ENCODE measurements around the gene PRC1.

The PRC1 gene

DNA sequence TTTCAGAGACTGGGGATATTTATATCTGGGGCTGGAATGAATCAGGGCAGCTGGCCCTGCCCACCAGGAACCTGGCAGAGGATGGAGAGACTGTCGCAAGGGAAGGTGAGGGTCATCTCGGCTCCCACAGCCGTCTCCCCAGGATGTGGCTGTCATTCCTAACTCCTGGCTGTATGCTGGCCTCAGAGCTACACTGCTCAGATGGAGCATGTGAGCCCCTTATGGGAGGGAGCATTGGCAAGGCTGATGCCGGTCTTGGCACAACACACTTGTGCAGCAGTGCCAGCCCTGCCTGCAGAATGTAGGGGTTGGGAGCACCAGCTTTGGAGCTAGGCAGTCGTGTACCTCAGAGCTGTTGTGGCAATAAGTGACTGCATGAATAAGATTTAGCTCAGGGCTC lies 34.4 kb downstream of the PRC1 start:
- TF ChIP-seq, protein P1, sequence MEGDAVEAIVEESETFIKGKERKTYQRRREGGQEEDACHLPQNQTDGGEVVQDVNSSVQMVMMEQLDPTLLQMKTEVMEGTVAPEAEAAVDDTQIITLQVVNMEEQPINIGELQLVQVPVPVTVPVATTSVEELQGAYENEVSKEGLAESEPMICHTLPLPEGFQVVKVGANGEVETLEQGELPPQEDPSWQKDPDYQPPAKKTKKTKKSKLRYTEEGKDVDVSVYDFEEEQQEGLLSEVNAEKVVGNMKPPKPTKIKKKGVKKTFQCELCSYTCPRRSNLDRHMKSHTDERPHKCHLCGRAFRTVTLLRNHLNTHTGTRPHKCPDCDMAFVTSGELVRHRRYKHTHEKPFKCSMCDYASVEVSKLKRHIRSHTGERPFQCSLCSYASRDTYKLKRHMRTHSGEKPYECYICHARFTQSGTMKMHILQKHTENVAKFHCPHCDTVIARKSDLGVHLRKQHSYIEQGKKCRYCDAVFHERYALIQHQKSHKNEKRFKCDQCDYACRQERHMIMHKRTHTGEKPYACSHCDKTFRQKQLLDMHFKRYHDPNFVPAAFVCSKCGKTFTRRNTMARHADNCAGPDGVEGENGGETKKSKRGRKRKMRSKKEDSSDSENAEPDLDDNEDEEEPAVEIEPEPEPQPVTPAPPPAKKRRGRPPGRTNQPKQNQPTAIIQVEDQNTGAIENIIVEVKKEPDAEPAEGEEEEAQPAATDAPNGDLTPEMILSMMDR (conservative IDR thresholded peaks at IDR 0.05; ENCODE audit: low read length) = no peak
- H3K4me3 ChIP-seq (ENCODE audit: low read length) = no peak overlapping the region
- DNase-seq (ENCODE audit: low read depth) = peak; percentile 83

DNA sequence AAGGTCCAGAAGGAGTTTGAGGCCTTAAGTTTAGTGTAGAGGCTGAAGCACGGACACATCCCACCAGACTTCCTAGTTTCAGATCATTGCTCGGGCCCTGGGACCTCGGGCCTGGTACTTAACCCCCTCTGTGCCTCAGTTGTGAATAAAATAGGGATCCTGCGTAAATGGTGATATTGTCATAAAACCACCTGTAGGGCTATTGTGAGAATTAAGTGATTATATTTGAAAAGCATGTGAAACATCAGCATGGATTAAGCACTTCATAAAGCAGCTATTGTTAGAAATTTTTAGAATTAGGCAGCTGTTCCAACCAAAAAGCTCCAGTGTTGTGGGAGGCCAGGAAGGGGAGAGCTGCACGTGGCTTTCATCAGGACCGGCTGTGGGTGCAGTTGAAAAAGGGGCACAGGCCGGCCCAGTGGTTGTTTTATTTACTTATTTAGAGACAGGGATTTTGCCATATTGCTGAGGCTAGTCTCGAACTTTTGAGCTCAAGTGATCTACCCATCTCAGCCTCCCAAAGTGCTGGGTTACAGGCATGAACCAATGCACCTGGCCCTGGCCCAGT lies 35.2 kb downstream of the PRC1 start:
- TF ChIP-seq, protein P1 (conservative IDR thresholded peaks at IDR 0.05; ENCODE audit: low read length) = no peak
- no peak for DNase-seq (ENCODE audit: low read depth)
- H3K4me3 ChIP-seq (ENCODE audit: low read length) = no peak overlapping the region

DNA sequence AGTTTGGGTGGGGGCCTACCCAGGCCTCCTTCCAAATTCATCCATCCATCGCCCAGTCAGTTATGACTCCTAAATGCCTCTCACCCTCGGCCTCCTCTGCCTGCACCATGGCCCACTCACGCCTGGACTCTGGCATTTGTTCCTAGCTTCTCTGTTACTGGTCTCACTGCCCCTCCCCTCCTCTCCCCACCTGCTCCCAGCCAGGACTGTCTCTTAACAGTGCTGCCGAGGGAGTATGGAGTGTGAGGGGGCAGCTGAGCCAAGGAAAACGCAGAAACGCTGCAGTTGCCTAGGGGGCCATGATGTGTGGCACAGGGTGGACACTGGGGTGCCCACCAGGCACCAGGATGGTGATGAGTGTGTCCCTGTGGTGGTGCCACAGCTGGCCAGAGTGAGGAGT lies 36.5 kb downstream of the PRC1 start:
- no peak for DNase-seq (ENCODE audit: low read depth)
- H3K4me3 ChIP-seq (ENCODE audit: low read length) = peak overlapping the region; percentile 68
- TF ChIP-seq, protein P1 (conservative IDR thresholded peaks at IDR 0.05; ENCODE audit: low read length) = no peak

DNA sequence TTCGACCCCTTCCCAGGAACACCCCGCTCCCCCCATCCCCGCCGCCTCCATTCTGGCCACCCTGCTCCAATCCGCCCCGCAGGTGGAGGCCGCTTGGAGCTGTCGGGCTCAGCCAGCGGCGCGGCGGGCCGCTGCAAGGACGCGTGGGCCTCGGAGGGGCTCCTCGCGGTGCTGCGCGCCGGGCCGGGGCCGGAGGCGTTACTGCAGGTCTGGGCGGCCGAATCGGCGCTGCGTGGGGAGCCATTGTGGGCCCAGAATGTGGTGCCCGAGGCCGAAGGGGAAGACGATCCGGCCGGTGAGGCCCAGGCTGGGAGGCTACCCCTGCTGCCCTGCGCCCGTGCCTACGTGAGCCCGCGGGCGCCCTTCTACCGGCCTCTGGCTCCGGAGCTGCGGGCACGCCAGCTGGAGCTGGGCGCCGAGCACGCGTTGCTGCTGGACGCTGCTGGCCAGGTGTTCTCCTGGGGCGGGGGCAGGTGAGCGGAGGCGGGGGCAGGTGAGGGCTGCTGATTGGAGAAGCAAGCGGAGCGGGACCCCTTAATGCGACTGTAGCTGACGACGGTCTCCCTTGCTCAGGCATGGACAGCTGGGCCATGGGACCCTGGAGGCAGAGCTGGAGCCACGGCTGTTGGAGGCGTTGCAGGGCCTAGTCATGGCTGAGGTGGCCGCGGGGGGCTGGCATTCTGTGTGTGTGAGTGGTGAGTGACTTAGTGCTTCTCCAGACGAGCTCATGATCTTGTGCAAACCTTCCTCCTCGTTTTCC lies 37.1 kb downstream of the PRC1 start:
- H3K4me3 ChIP-seq (ENCODE audit: low read length) = peak overlapping the region; percentile 68
- TF ChIP-seq, protein P1 (conservative IDR thresholded peaks at IDR 0.05; ENCODE audit: low read length) = no peak
- DNase-seq (ENCODE audit: low read depth) = peak; percentile 25

DNA sequence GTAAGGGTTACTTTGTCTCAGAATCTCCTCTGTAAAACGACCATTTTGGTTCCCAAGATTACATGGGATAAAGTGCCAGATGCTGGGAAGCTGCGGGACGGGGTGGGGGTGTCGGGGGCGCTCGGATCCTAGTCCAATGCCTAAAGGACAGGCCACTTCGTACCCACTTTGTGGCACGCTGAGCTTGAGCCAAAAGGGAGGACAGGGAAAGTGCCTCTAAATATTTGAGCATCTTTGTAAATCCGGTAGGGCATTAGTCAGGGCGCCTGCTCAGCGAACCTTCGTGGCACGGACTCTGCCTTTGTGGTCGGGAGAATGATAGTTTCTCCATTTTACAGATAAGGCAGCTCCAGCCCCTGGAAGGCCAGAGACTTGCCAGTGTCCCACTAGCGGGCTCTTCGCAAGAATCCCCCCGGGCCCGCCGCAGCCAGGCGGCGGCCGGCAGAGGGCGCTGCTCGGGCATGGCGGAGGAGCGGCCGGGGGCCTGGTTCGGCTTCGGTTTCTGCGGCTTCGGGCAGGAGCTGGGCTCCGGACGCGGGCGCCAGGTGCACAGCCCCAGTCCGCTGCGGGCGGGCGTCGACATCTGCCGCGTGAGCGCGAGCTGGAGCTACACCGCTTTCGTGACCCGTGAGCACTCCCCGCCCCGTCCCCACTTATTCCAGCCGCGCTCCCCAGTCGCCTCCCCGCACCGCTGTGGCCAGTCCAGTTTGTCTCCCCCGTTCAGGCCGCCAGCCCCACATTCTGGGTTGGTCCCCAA lies 37.9 kb downstream of the PRC1 start:
- DNase-seq (ENCODE audit: low read depth) = peak; percentile 65
- TF ChIP-seq, protein P1 (conservative IDR thresholded peaks at IDR 0.05; ENCODE audit: low read length) = peak; percentile 44
- H3K4me3 ChIP-seq (ENCODE audit: low read length) = peak overlapping the region; percentile 68

DNA sequence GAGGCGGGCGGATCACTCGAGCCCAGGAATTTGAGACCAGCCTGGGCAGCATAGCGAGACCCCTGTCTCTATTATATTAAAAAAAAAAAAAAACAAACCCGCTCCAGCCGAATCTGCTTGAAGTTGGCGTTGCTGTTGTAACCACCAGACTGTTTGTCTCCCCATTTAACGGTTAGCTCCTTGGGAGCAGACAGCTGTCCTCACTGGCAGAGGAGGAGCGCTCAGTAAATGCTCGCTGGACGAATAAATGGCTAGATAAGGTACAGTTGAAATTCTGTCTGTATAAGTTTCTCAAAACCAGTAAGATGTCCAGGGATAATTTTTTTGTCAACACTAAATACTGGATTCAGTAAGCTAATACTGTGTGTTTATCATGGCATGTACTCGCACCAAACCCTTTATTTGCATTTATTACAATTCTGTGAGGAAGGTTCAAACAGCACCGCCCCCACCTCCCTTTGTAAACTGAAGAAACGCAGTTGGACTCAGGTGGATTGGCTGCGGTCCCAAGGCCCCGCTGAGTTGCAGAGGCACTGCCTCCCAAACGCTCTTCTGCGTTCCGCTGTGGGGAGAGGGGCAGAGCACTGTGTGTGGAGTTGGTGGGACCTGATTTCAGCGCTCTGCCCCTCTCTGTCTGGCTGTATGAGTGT lies 38.6 kb downstream of the PRC1 start:
- TF ChIP-seq, protein P1 (conservative IDR thresholded peaks at IDR 0.05; ENCODE audit: low read length) = no peak

More for the DNA sequence above, 38.6 kb downstream of the PRC1 start:
- no peak overlapping the region for H3K4me3 ChIP-seq (ENCODE audit: low read length)
- DNase-seq (ENCODE audit: low read depth) = no peak

All from AG10803 (cell line).